Suppressor macrophage treated with lipopolysaccharide for 1 hour (primary cell): ENCODE results near the gene VTI1A.

Experiments used
- DNase-seq, 3 donors: peaks; one replicate each; pipeline ENCODE4 v3.0.0-alpha.2; 2020 to 2022

The VTI1A gene

GRCh38 chr10:112644265-112644645 lies 197.2 kb downstream of the VTI1A start:
- no peak for DNase-seq

- DNase-seq: no peak
These were observed 202.2 kb downstream of the VTI1A start for GRCh38 chr10:112649006-112649821.

GRCh38 chr10:112649822-112650152 lies 202.8 kb downstream of the VTI1A start:
- DNase-seq: no peak

GRCh38 chr10:112650588-112651030 lies 203.6 kb downstream of the VTI1A start:
- no peak for DNase-seq

GRCh38 chr10:112653215-112653614 lies 206.2 kb downstream of the VTI1A start:
- no peak for DNase-seq

- no peak for DNase-seq
These were observed 206.8 kb downstream of the VTI1A start for GRCh38 chr10:112653851-112654250.

GRCh38 chr10:112654794-112655193 lies 207.8 kb downstream of the VTI1A start:
- DNase-seq: no peak

- DNase-seq: no peak
These were observed 208.7 kb downstream of the VTI1A start for GRCh38 chr10:112655722-112656121.

- no peak for DNase-seq
These were observed 211.4 kb downstream of the VTI1A start for GRCh38 chr10:112658465-112658864.

- no peak for DNase-seq
These were observed 212.1 kb downstream of the VTI1A start for GRCh38 chr10:112658900-112659638.

GRCh38 chr10:112663234-112664125 lies 216.5 kb downstream of the VTI1A start:
- DNase-seq: peak; percentile 3 to 61 (median 55)

- no peak for DNase-seq
These were observed 219.1 kb downstream of the VTI1A start for GRCh38 chr10:112666094-112666493.

GRCh38 chr10:112669989-112670388 lies 223.0 kb downstream of the VTI1A start:
- no peak for DNase-seq

GRCh38 chr10:112671743-112672142 lies 224.7 kb downstream of the VTI1A start:
- DNase-seq: no peak

- DNase-seq: no peak
These were observed 225.7 kb downstream of the VTI1A start for GRCh38 chr10:112672706-112673105.

GRCh38 chr10:112675560-112676083 lies 228.6 kb downstream of the VTI1A start:
- no peak for DNase-seq

- no peak for DNase-seq
These were observed 230.7 kb downstream of the VTI1A start for GRCh38 chr10:112677689-112678088.

GRCh38 chr10:112678581-112678980 lies 231.6 kb downstream of the VTI1A start:
- no peak for DNase-seq

- no peak for DNase-seq
These were observed 232.0 kb downstream of the VTI1A start for GRCh38 chr10:112678987-112679386.

GRCh38 chr10:112679392-112679791 lies 232.4 kb downstream of the VTI1A start:
- DNase-seq: no peak

GRCh38 chr10:112680586-112680985 lies 233.6 kb downstream of the VTI1A start:
- DNase-seq: no peak

GRCh38 chr10:112687647-112688046 lies 240.6 kb downstream of the VTI1A start:
- DNase-seq: no peak
